Right forelimb (tissue), 1 donor: ENCODE measurements around the gene NENF.
"Not testable (repeated sequence)": the region's sequence is repeated elsewhere in the genome, so short reads cannot be mapped to it uniquely, and the experiment has no call there.

ENCODE experiments used
- DNase-seq: peaks from one replicate; pipeline ENCODE4 v3.0.0-alpha.2; 2018

Gene NENF

GRCh38 chr1:212432661-212433576 lies at the start of gene NENF:
Gene NENF, plus strand, starts transcription at chr1:212432920. Its CDS starts 24 bp downstream, at chr1:212432944.
- DNase-seq = peak; percentile 89

GRCh38 chr1:212386029-212386428 lies 46.7 kb upstream of the NENF start:
- no peak for DNase-seq

- DNase-seq = no peak
These were observed 43.6 kb upstream of the NENF start for GRCh38 chr1:212388985-212389716.

GRCh38 chr1:212395678-212396437 lies 36.9 kb upstream of the NENF start:
- not testable (repeated sequence) for DNase-seq

GRCh38 chr1:212396638-212397037 lies 36.1 kb upstream of the NENF start:
- DNase-seq = no peak

GRCh38 chr1:212397171-212397570 lies 35.5 kb upstream of the NENF start:
- DNase-seq = no peak

GRCh38 chr1:212401042-212401441 lies 31.7 kb upstream of the NENF start:
- no peak for DNase-seq

GRCh38 chr1:212401838-212402582 lies 30.7 kb upstream of the NENF start:
- no peak for DNase-seq

GRCh38 chr1:212402666-212403321 lies 29.9 kb upstream of the NENF start:
- DNase-seq = no peak

GRCh38 chr1:212410231-212410820 lies 22.4 kb upstream of the NENF start:
- DNase-seq = no peak

GRCh38 chr1:212412374-212412773 lies 20.3 kb upstream of the NENF start:
- DNase-seq = no peak

- DNase-seq = peak; percentile 66
These were observed 18.8 kb upstream of the NENF start for GRCh38 chr1:212413902-212414327.

GRCh38 chr1:212414328-212415106 lies 18.2 kb upstream of the NENF start, which contains the start of gene PACC1:
Gene PACC1, minus strand, starts transcription at chr1:212414886. Its CDS starts 129 bp downstream, at chr1:212414757.
- peak; percentile 93 for DNase-seq

- no peak for DNase-seq
These were observed 17.4 kb upstream of the NENF start for GRCh38 chr1:212415107-212415841.

GRCh38 chr1:212421165-212421564 lies 11.6 kb upstream of the NENF start:
- no peak for DNase-seq

- DNase-seq = no peak
These were observed 8.8 kb upstream of the NENF start for GRCh38 chr1:212423879-212424278.

GRCh38 chr1:212428496-212428895 lies 4.2 kb upstream of the NENF start:
- DNase-seq = no peak

- no peak for DNase-seq
These were observed 2.3 kb upstream of the NENF start for GRCh38 chr1:212430416-212430815.

- DNase-seq = no peak
These were observed 1.7 kb upstream of the NENF start for GRCh38 chr1:212430955-212431394.

GRCh38 chr1:212431644-212432043 lies 1.1 kb upstream of the NENF start:
- DNase-seq = no peak
